DOHH2 (cell line): ENCODE measurements around the gene DOP1B.

ENCODE experiments used
- H3F3A ChIP-seq: fragments of 200-600 bp; sonication (generic), shearing (Covaris generic); 2 replicates; pipeline ENCODE4 v1.6.0; 2016; ENCODE audit warnings: antibody characterized with exemption, mild to moderate bottlenecking; ENCODE audit not compliant: control insufficient read depth, insufficient read depth
- H3K27ac ChIP-seq: fragments of 200-600 bp; sonication (generic); 2 replicates; pipeline ENCODE4 v1.5.1; 2014; ENCODE audit warnings: low read depth, mild to moderate bottlenecking, low read length, moderate library complexity
- H3K27me3 ChIP-seq: fragments of 200-600 bp; sonication (generic); 2 replicates; pipeline ENCODE4 v1.6.1; 2014; ENCODE audit warnings: mild to moderate bottlenecking, low read length, mixed read lengths; ENCODE audit not compliant: control insufficient read depth
- H3K36me3 ChIP-seq: fragments of 200-600 bp; sonication (generic); 2 replicates; pipeline ENCODE4 v1.6.1; 2014; ENCODE audit warnings: mild to moderate bottlenecking, low read length, moderate library complexity, mixed read lengths; ENCODE audit not compliant: control insufficient read depth
- H3K4me1 ChIP-seq: fragments of 200-600 bp; sonication (generic); 2 replicates; pipeline ENCODE4 v1.6.1; 2014; ENCODE audit warnings: mild to moderate bottlenecking, low read length, mixed read lengths; ENCODE audit not compliant: control insufficient read depth
- H3K4me2 ChIP-seq: fragments of 200-600 bp; sonication (generic); 2 replicates; pipeline ENCODE4 v1.6.0; 2014; ENCODE audit warnings: mild to moderate bottlenecking, low read length, moderate library complexity
- H3K4me3 ChIP-seq: fragments of 200-600 bp; sonication (generic); 2 replicates; pipeline ENCODE4 v1.5.1; 2014; ENCODE audit warnings: mild to moderate bottlenecking, low read length, mixed read lengths
- H3K79me2 ChIP-seq: fragments of 200-600 bp; sonication (generic); 2 replicates; pipeline ENCODE4 v1.6.1; 2014; ENCODE audit warnings: mild to moderate bottlenecking, low read length, mixed read lengths; ENCODE audit not compliant: control insufficient read depth
- H3K9me2 ChIP-seq: fragments of 200-600 bp; sonication (generic); replicated peaks from 2 replicates; pipeline ENCODE4 v1.6.1; 2014; ENCODE audit warnings: mild to moderate bottlenecking, low read length, mixed read lengths; ENCODE audit not compliant: control insufficient read depth
- H3K9me3 ChIP-seq: fragments of 200-600 bp; sonication (generic); 2 replicates; pipeline ENCODE4 v1.6.1; 2014; ENCODE audit warnings: antibody characterized with exemption, low read length, mixed read lengths; ENCODE audit not compliant: control insufficient read depth, insufficient read depth
- H4K20me1 ChIP-seq: fragments of 200-600 bp; sonication (generic); 2 replicates; pipeline ENCODE4 v1.6.0; 2014; ENCODE audit warnings: low read depth, mild to moderate bottlenecking, antibody characterized with exemption, low read length, moderate library complexity; ENCODE audit not compliant: control insufficient read depth, insufficient read depth
- CTCF ChIP-seq: fragments of 200-600 bp; sonication (generic); IDR thresholded peaks from one replicate; pipeline ENCODE4 v1.5.1; 2014; ENCODE audit warnings: antibody characterized with exemption, mild to moderate bottlenecking, low read depth, low read length; ENCODE audit not compliant: poor library complexity, severe bottlenecking
- EZH2phosphoT487 ChIP-seq: fragments of 200-600 bp; sonication (generic); IDR thresholded peaks from 2 replicates; pipeline ENCODE4 v1.6.1; 2017; ENCODE audit warnings: borderline replicate concordance, mild to moderate bottlenecking, antibody characterized with exemption, low read length, moderate library complexity, mixed read lengths

The DOP1B gene

GRCh38 chr21:36183144-36183795, 26.6 kb downstream of the DOP1B start:
- H3K4me3 ChIP-seq: no peak overlapping the region
- no peaks in the 10 kb centered on the region for H3K9me2 ChIP-seq
- no peaks in the 10 kb centered on the region for H3K79me2 ChIP-seq
- no peak overlapping the region for H3K4me2 ChIP-seq
- no peak overlapping the region for H3K27ac ChIP-seq
- H3K9me3 ChIP-seq: no peaks in the 10 kb centered on the region
- no peaks in the 10 kb centered on the region for H3K36me3 ChIP-seq
- no peaks in the 10 kb centered on the region for H4K20me1 ChIP-seq
- H3K27me3 ChIP-seq: no peaks in the 10 kb centered on the region
- TF ChIP-seq CTCF (no peak), EZH2phosphoT487 (no peak)
- no peaks in the 10 kb centered on the region for H3F3A ChIP-seq
- H3K4me1 ChIP-seq: peaks cover 16% of the 10 kb centered on the region

- TF ChIP-seq EZH2phosphoT487 (no peak), CTCF (no peak)
- Histone ChIP-seq H3K79me2 (no peaks in the 10 kb centered on the region), H3K9me2 (no peaks in the 10 kb centered on the region), H3F3A (no peaks in the 10 kb centered on the region), H3K9me3 (no peaks in the 10 kb centered on the region), H3K27ac (no peak overlapping the region), H3K27me3 (no peaks in the 10 kb centered on the region), H3K4me3 (no peak overlapping the region), H3K36me3 (no peaks in the 10 kb centered on the region), H3K4me1 (peaks cover 25% of the 10 kb centered on the region), H3K4me2 (no peak overlapping the region), H4K20me1 (no peaks in the 10 kb centered on the region)
Observed at GRCh38 chr21:36184545-36184944, 27.9 kb downstream of the DOP1B start.

GRCh38 chr21:36185523-36185922, 28.9 kb downstream of the DOP1B start:
- Histone ChIP-seq H3K4me3 (no peak overlapping the region), H3F3A (no peaks in the 10 kb centered on the region), H3K27ac (no peak overlapping the region), H3K4me2 (no peak overlapping the region), H4K20me1 (no peaks in the 10 kb centered on the region), H3K9me2 (no peaks in the 10 kb centered on the region), H3K36me3 (no peaks in the 10 kb centered on the region), H3K79me2 (no peaks in the 10 kb centered on the region), H3K4me1 (peaks cover 25% of the 10 kb centered on the region), H3K9me3 (no peaks in the 10 kb centered on the region), H3K27me3 (no peaks in the 10 kb centered on the region)
- no peak for TF ChIP-seq EZH2phosphoT487
- TF ChIP-seq CTCF: no peak
